ENCODE measurements around the gene PDK1. TPM values are rescaled to one million over a fixed set of nuclear protein-coding genes. Genes with fewer than 3 reads are reported as not detected.

PDK1 gene
- total RNA-seq, 1 donor from 2014 or later: 51.2 TPM

GRCh38 chr2:172600557-172601008 lies 44.7 kb downstream of the PDK1 start:
- H3K4me3 ChIP-seq: no peak overlapping the region
- H3K27me3 ChIP-seq (ENCODE audit: low read depth): no peaks in the 10 kb centered on the region
- H3K4me1 ChIP-seq: peaks cover 10% of the 10 kb centered on the region
- no peak for DNase-seq
- no peak for TF ChIP-seq CTCF (IDR thresholded peaks at IDR 0.05; ENCODE audit: borderline replicate concordance)
- peaks cover 23% of the 10 kb centered on the region for H3K36me3 ChIP-seq
- intact Hi-C loops (cut with micrococcal nuclease): no loop called here
- H3K9me3 ChIP-seq (replicated peaks): no peaks in the 10 kb centered on the region
- H3K27ac ChIP-seq (replicated peaks): no peak overlapping the region

GRCh38 chr2:172606285-172606684 lies 50.4 kb downstream of the PDK1 start:
- no peak overlapping the region for H3K4me3 ChIP-seq
- H3K4me1 ChIP-seq: peaks cover under 1% of the 10 kb centered on the region
- H3K36me3 ChIP-seq: peaks cover 9% of the 10 kb centered on the region
- no peaks in the 10 kb centered on the region for H3K9me3 ChIP-seq (replicated peaks)
- no peaks in the 10 kb centered on the region for H3K27me3 ChIP-seq (ENCODE audit: low read depth)
- DNase-seq: no peak
- H3K27ac ChIP-seq (replicated peaks): no peak overlapping the region
- TF ChIP-seq CTCF (IDR thresholded peaks at IDR 0.05; ENCODE audit: borderline replicate concordance): no peak
- intact Hi-C loops (cut with micrococcal nuclease): no loop called here

- Histone ChIP-seq H3K27me3 (ENCODE audit: low read depth) (no peaks in the 10 kb centered on the region), H3K9me3 (replicated peaks) (no peaks in the 10 kb centered on the region), H3K36me3 (peaks cover 9% of the 10 kb centered on the region), H3K4me3 (no peak overlapping the region), H3K4me1 (no peaks in the 10 kb centered on the region), H3K27ac (replicated peaks) (no peak overlapping the region)
- no peak for TF ChIP-seq CTCF (IDR thresholded peaks at IDR 0.05; ENCODE audit: borderline replicate concordance)
- no peak for DNase-seq
- intact Hi-C loops (cut with micrococcal nuclease): no loop called here
Observed at GRCh38 chr2:172607379-172607928, 51.6 kb downstream of the PDK1 start.

- no peaks in the 10 kb centered on the region for H3K9me3 ChIP-seq (replicated peaks)
- no peak overlapping the region for H3K4me3 ChIP-seq
- H3K27me3 ChIP-seq (ENCODE audit: low read depth): no peaks in the 10 kb centered on the region
- intact Hi-C loops (cut with micrococcal nuclease): no loop called here
- no peaks in the 10 kb centered on the region for H3K4me1 ChIP-seq
- H3K27ac ChIP-seq (replicated peaks): no peak overlapping the region
- peaks cover 4% of the 10 kb centered on the region for H3K36me3 ChIP-seq
- no peak for DNase-seq
- TF ChIP-seq CTCF (IDR thresholded peaks at IDR 0.05; ENCODE audit: borderline replicate concordance): no peak
Observed at GRCh38 chr2:172609488-172609887, 53.6 kb downstream of the PDK1 start.

- Histone ChIP-seq H3K27me3 (ENCODE audit: low read depth) (no peaks in the 10 kb centered on the region), H3K4me3 (no peak overlapping the region), H3K4me1 (no peaks in the 10 kb centered on the region), H3K9me3 (replicated peaks) (no peaks in the 10 kb centered on the region), H3K36me3 (peaks cover 2% of the 10 kb centered on the region), H3K27ac (replicated peaks) (no peak overlapping the region)
- intact Hi-C loops (cut with micrococcal nuclease): no loop called here
- TF ChIP-seq CTCF (IDR thresholded peaks at IDR 0.05; ENCODE audit: borderline replicate concordance): no peak
- DNase-seq: no peak
Observed at GRCh38 chr2:172612051-172612450, 56.2 kb downstream of the PDK1 start.
